Hepatocyte (in vitro differentiated cells): ENCODE results near the gene GLI1.

ENCODE experiments used
- CTCF ChIP-seq: fragments of 200-600 bp; sonication (generic); IDR thresholded peaks from 2 replicates; pipeline ENCODE4 v1.5.1; 2016; ENCODE audit warnings: antibody characterized with exemption, mild to moderate bottlenecking; ENCODE audit not compliant: poor library complexity
- EZH2 ChIP-seq: fragments of 200-600 bp; sonication (generic); IDR thresholded peaks from 2 replicates; pipeline ENCODE4 v1.6.1; 2016; ENCODE audit warnings: antibody characterized with exemption, mild to moderate bottlenecking, borderline replicate concordance
- EZH2phosphoT487 ChIP-seq: fragments of 200-600 bp; sonication (generic); IDR thresholded peaks from one replicate; pipeline ENCODE4 v1.6.1; 2018; ENCODE audit warnings: antibody characterized with exemption, mild to moderate bottlenecking, low read depth, moderate library complexity; ENCODE audit not compliant: unreplicated experiment, severe bottlenecking

- TF ChIP-seq CTCF = no peak
- TF ChIP-seq EZH2 = no peak
- no peak for TF ChIP-seq EZH2phosphoT487
Observed at GRCh38 chr12:57416039-57416996, 43.3 kb upstream of the GLI1 start.
